ENCODE data around the gene LINGO1. TPM values are rescaled to one million over a fixed set of nuclear protein-coding genes. Genes with fewer than 3 reads are reported as not detected.

LINGO1 gene
- total RNA-seq, 1 experiment from 2014 or later = 10.6 TPM

DNA sequence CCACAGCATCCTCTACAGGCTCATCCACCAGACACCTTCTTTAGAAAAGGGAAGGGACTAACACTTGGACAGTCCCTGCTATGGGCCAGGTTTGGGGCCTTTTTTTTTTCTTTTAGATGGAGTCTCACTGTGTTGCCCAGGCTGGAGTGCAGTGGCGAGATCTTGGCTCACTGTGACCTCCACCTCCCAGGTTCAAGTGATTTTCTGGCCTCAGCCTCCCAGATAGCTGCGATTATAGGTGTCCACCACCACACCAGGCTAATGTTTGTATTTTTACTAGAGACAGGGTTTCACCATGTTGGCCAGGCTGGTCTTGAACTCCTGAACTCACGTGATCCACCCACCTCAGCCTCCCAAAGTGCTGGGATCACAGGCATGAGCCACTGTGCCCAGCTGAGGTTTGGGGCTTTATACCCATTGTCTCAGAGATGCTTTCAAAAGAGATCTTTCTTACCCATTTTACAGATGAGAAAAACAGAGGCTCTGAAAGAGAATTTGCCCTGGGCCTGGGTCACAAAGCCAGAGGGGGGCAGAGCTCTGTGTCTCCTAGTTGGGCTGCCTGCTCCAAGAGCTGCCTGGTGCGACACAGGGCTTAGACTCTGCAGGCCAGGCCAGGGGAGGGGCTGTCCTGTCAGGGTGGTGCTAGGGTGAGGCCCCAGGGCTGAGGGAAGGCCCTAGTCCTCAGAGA is 11.6 kb downstream of the LINGO1 start:
- no peaks in the 10 kb centered on the region; the same call in 1 of the 2 replicates for H3K36me3 ChIP-seq (replicated peaks; ENCODE audit: control insufficient read depth, insufficient read depth, low read length)
- H3K27me3 ChIP-seq (ENCODE audit: control insufficient read depth, insufficient read depth, low read length) = no peaks in the 10 kb centered on the region
- no peak overlapping the region for H3K4me3 ChIP-seq (ENCODE audit: insufficient read depth, low read depth, low read length)
- DNase-seq = peak; percentile 55

DNA sequence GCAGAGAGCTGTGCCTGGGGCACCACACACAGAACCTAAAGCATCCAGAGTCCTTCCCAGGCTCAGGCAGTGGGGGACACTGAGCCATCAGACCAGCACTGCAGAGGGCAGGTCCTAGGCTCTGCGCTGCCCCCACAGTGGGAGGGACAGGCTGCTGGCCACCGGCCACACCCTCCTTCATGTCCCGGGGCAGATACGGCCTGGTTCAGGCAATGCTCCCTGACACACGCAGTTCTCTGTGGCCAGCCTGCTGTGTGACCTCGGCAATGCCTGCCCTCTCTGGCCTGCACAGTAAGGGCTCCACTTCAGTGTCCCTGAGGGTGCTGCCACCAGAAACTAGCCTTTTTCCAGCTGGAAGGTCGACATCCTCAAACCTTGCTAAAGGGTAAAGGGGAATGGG is 12.4 kb downstream of the LINGO1 start:
- no peak overlapping the region for H3K4me3 ChIP-seq (ENCODE audit: insufficient read depth, low read depth, low read length)
- no peaks in the 10 kb centered on the region for H3K27me3 ChIP-seq (ENCODE audit: control insufficient read depth, insufficient read depth, low read length)
- no peaks in the 10 kb centered on the region; the same call in 1 of the 2 replicates for H3K36me3 ChIP-seq (replicated peaks; ENCODE audit: control insufficient read depth, insufficient read depth, low read length)
- peak; percentile 52 for DNase-seq

DNA sequence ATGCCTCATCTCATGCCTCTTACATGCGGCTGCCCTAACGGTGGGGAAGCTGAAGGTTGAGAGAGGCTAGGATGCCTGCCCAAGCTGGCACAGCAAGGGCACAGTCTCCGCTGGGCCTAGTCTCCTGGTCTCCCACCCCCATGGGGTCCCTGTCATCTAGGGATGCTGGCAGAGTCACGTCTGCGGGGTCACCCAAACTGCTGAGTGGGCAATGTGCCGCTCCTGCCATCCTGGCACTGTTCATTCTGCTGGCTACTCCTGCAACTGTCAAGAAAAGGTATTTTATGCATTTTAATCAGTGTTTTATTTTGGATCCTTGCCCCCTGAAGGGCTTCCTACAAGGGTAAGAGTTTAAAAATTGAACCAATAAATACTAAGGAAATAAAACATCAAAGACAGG is 12.8 kb downstream of the LINGO1 start:
- Histone ChIP-seq H3K36me3 (replicated peaks; ENCODE audit: control insufficient read depth, insufficient read depth, low read length) (no peaks in the 10 kb centered on the region; the same call in 1 of the 2 replicates), H3K27me3 (ENCODE audit: control insufficient read depth, insufficient read depth, low read length) (no peaks in the 10 kb centered on the region), H3K4me3 (ENCODE audit: insufficient read depth, low read depth, low read length) (no peak overlapping the region)
- no peak for DNase-seq

DNA sequence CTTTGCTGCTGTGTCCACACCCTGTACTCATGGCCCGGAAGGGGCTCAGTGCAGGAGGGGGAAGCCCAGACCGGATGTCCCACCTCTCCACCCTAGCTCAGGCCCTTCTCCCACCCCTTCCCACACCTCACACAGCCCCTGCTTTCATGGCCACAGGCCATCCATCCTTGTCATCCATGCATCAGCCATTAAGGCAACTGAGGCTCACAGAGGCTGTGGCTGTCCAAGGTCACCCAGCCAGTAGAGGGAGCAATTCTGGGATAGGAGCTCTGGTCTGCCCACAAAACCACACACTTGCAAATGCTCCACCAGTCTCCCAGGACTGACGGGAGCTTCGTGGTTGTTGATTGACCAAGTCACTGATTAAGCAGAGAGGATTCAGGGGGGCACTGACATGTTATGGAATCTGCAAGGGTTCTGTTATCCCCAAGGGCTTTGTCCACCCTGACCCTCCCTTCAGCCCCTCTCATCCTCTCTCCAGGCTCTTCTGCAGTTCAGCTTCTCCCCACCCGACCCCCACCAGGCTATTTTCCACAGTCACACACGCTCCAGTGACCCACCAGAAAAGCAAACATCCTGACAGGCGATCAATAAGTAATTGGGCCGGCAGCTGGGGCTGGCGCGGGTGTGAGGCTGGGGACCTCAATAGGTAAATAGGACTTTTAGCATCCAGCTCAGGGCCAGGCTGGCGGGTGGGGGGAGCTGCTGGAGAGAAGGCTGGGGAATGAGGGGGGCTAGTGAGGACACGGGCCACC is 15.1 kb downstream of the LINGO1 start:
- Histone ChIP-seq H3K27me3 (ENCODE audit: control insufficient read depth, insufficient read depth, low read length) (no peaks in the 10 kb centered on the region), H3K36me3 (replicated peaks; ENCODE audit: control insufficient read depth, insufficient read depth, low read length) (no peaks in the 10 kb centered on the region), H3K4me3 (ENCODE audit: insufficient read depth, low read depth, low read length) (no peak overlapping the region)
- DNase-seq = peak; percentile 85

DNA sequence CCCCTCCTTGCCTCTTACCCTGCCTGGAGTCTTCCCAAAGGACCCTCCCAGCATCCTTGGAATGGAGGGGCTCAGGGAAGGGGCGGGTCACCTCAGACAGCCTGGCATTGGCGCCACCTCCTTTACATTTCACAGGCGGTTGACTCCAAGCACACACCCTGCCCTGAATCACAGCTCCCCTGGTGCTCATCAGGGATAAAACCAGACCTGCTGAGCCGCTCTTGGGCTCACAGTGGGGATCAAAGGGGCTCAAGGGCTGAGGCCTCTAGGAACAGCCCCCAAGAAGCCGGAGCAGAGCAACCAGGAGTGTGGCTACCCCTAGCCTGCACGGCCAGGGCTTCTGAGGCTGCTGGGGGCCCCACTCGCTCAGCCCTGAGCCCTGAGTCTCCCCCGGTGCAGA is 16.6 kb downstream of the LINGO1 start:
- no peaks in the 10 kb centered on the region for H3K36me3 ChIP-seq (replicated peaks; ENCODE audit: control insufficient read depth, insufficient read depth, low read length)
- peak; percentile 75 for DNase-seq
- no peak overlapping the region for H3K4me3 ChIP-seq (ENCODE audit: insufficient read depth, low read depth, low read length)
- H3K27me3 ChIP-seq (ENCODE audit: control insufficient read depth, insufficient read depth, low read length) = no peaks in the 10 kb centered on the region

DNA sequence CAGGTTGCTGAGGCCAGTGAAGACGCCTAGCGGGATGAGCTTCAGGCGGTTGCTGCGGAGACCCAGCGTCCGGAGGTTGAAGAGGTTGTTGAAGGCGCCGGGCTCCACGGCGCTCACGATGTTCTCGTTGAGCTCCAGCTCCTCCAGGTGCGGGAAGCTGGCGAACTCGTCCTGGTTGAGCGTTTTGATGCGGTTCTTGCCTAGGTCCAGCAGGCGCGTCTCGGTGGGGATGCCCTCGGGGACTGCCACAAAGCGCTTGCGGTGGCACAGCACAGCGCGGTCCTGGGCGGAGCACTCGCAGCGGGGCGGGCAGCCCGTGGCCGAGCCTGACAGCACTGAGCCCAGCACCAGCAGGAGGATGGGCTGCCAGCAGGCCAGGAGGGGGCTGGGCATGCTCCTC is 17.2 kb downstream of the LINGO1 start:
- Histone ChIP-seq H3K36me3 (replicated peaks; ENCODE audit: control insufficient read depth, insufficient read depth, low read length) (no peaks in the 10 kb centered on the region), H3K27me3 (ENCODE audit: control insufficient read depth, insufficient read depth, low read length) (no peaks in the 10 kb centered on the region), H3K4me3 (ENCODE audit: insufficient read depth, low read depth, low read length) (no peak overlapping the region)
- no peak for DNase-seq

DNA sequence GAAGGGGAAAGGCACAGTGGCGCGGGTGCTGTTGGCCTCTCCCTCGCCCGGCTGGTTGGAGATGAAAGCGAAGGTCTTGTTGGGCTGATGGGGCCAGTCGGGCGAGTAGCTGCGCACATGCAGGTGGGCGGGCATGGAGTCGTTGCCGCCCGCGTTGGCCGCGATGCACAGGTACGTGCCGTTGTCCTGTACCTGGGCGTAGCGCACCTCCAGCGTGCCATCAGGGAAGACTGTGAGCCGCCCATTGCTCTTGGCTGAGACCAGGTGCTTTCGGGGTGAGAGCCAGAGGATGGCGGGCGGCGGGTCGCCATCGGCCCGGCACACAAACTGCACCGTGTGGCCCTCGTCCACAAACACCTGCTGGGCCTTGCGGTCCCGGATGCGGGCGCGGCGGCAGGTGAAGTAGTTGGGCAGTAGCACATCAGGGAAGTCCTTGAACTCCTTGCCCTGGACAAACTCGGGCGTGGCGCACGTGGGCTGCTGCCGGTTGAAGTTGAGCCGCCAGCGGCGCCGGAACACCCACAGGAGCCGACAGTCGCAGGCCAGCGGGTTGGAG is 18.4 kb downstream of the LINGO1 start:
- H3K36me3 ChIP-seq (replicated peaks; ENCODE audit: control insufficient read depth, insufficient read depth, low read length) = no peaks in the 10 kb centered on the region
- H3K4me3 ChIP-seq (ENCODE audit: insufficient read depth, low read depth, low read length) = no peak overlapping the region
- H3K27me3 ChIP-seq (ENCODE audit: control insufficient read depth, insufficient read depth, low read length) = no peaks in the 10 kb centered on the region
- DNase-seq = no peak

DNA sequence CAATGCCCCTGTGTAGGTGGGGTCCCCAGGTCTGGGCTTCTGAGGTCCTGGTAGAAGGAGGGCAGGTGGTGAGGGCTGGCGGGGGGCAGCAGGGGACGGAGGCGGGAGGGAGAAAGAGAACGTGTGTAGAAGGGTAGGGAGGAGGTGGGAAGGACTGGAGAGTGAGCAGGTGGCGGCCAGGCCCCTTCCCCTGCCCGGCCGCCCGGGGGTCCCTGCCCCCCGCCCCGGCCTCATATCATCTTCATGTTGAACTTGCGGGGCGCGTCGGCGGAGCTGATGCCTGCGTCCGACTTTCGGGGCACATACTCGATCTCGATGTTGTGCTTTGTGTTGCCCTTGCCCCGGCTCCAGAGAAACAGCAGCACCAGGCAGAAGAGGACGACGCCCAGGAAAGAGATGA is 18.9 kb downstream of the LINGO1 start:
- no peaks in the 10 kb centered on the region for H3K27me3 ChIP-seq (ENCODE audit: control insufficient read depth, insufficient read depth, low read length)
- DNase-seq = peak; percentile 64
- H3K4me3 ChIP-seq (ENCODE audit: insufficient read depth, low read depth, low read length) = no peak overlapping the region
- H3K36me3 ChIP-seq (replicated peaks; ENCODE audit: control insufficient read depth, insufficient read depth, low read length) = no peaks in the 10 kb centered on the region

DNA sequence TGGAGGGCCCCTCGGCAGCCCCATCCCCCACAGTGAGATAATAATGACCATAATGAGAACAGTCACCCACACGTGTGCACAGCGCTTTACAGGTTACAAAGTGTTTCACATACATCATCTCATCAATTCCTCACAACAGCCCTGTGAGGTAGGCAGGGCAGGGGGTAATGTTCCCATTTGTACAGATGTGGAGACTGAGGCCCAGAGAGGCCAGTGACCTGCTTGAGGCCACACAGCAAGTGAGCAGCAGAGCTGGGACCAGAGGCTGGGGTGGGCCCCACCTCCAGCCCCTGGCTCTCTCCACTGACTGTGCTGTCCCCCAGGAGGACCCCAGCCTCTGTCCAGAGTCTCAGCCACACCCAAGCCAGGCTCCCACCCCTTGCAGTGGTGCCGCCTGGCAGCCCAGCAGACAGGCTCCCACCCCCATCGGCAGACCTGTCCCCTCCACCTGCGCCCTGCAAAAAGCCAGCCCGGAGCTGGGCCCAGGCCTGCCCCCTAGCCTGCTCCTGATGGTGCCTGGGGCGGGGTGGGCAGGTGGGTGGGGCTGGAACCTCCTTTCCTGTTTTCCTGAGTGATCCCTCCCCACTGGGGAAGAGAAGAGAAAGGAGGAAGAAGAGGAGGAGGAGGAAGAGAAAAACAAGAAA is 19.6 kb downstream of the LINGO1 start:
- H3K4me3 ChIP-seq (ENCODE audit: insufficient read depth, low read depth, low read length) = no peak overlapping the region
- no peaks in the 10 kb centered on the region for H3K36me3 ChIP-seq (replicated peaks; ENCODE audit: control insufficient read depth, insufficient read depth, low read length)
- peak; percentile 59 for DNase-seq
- H3K27me3 ChIP-seq (ENCODE audit: control insufficient read depth, insufficient read depth, low read length) = no peaks in the 10 kb centered on the region

DNA sequence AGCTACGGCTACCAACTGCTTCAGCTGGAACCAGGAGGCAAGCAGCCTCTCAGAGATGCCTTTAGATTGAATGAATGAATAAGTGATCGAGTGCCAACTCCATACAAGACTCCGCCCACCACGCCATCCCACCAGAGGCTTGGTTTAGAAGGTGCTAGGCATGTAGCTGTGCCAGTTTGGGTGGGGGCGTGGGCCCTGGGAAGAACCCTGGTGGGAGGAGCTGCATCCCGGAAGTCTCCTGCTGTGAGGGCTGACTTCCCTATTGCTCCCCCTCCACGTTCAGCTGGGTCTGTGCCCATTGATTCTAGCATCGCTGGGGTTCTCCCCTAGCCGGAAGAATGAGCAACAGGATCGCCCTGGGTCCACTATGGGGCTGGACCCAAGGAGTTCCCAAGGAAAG is 20.9 kb downstream of the LINGO1 start:
- no peak overlapping the region for H3K4me3 ChIP-seq (ENCODE audit: insufficient read depth, low read depth, low read length)
- DNase-seq = peak; percentile 68
- H3K36me3 ChIP-seq (replicated peaks; ENCODE audit: control insufficient read depth, insufficient read depth, low read length) = no peaks in the 10 kb centered on the region
- no peaks in the 10 kb centered on the region for H3K27me3 ChIP-seq (ENCODE audit: control insufficient read depth, insufficient read depth, low read length)

DNA sequence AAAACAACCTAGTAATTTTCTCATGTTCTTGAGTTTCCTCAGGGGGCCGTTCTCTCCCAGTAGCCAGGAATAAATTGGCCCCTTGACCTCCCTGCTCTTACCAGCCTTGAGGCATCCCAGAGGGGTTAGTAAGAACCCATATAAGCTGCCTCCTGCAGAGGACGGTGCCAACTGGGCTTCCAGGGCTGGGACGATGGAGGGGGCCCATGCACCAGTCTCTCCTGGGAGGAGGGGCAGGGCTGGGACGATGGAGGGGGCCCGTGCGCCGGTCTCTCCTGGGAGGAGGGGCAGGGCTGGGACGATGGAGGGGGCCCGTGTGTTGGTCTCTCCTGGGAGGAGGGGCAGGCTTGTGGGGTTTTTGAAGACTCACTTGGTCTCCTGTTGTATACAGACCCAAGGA is 22.0 kb downstream of the LINGO1 start:
- peak; percentile 47 for DNase-seq
- H3K27me3 ChIP-seq (ENCODE audit: control insufficient read depth, insufficient read depth, low read length) = no peaks in the 10 kb centered on the region
- no peaks in the 10 kb centered on the region for H3K36me3 ChIP-seq (replicated peaks; ENCODE audit: control insufficient read depth, insufficient read depth, low read length)
- no peak overlapping the region for H3K4me3 ChIP-seq (ENCODE audit: insufficient read depth, low read depth, low read length)

DNA sequence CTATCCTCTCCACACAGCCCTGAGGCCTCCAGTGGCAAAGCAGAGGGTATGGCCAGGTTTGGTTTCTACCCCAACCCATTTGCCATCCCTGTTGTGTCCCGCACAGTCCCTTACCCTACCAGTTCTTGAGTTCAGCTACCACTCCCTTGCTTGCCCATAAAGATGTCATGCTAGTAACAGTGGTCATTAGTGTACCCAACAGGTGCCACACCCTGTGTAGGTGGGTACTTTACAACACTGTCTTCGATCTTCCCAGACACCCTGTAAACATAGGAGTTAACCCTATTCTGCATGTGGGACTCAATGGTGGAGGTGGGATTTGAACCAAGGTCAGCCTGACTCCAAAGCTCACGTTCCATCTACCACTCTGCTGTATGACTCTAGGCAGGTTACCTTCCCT is 23.2 kb downstream of the LINGO1 start:
- Histone ChIP-seq H3K27me3 (ENCODE audit: control insufficient read depth, insufficient read depth, low read length) (no peaks in the 10 kb centered on the region), H3K4me3 (ENCODE audit: insufficient read depth, low read depth, low read length) (no peak overlapping the region), H3K36me3 (replicated peaks; ENCODE audit: control insufficient read depth, insufficient read depth, low read length) (no peaks in the 10 kb centered on the region)
- no peak for DNase-seq

DNA sequence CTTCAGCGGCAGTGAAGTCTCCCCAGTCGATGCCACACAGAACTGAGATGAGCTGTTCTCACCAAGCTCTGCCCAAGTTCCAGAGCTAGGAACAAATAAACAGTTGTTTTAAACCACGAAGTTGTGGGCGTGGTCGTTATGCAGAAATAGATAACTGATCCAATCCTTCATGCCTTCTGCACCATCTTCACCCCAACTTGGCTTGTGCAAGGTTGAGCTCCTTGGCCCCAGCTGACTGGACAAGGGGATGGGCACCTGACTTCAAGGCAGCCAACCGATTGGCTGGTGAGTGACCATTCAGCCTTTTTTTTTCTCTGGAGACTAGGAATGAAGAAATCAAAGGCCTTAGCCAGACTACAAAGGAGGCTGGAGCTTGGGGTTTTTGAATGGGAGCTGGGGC is 23.9 kb downstream of the LINGO1 start:
- Histone ChIP-seq H3K4me3 (ENCODE audit: insufficient read depth, low read depth, low read length) (no peak overlapping the region), H3K27me3 (ENCODE audit: control insufficient read depth, insufficient read depth, low read length) (no peaks in the 10 kb centered on the region), H3K36me3 (replicated peaks; ENCODE audit: control insufficient read depth, insufficient read depth, low read length) (no peaks in the 10 kb centered on the region)
- peak; percentile 57 for DNase-seq

DNA sequence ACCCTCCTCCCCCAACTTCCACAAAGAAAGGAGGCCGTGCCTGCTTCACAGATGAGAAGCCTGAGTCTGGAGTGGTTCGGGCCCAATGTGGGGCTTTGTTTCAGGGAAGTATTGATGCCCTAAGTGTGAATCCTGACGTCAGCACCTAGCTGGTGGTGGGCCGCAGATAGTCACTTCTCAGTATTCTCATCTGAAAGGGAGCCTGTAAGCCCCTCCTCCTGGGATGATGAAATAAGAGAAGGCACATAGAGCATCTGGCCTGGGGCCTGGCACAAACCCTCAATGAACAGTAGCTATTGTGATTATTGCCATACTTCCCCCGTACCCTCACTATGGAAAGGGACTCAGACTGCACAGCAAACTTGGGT is 24.8 kb downstream of the LINGO1 start:
- no peak overlapping the region for H3K4me3 ChIP-seq (ENCODE audit: insufficient read depth, low read depth, low read length)
- peak; percentile 49 for DNase-seq

More for the DNA sequence above, 24.8 kb downstream of the LINGO1 start:
- Histone ChIP-seq H3K27me3 (ENCODE audit: control insufficient read depth, insufficient read depth, low read length) (no peaks in the 10 kb centered on the region), H3K36me3 (replicated peaks; ENCODE audit: control insufficient read depth, insufficient read depth, low read length) (no peaks in the 10 kb centered on the region)
